DMS53 treated with DMSO at 0.1 percent for 48 hours (cell line): ENCODE measurements around the gene NME7.
A peak's percentile ranks its signal among the peaks of the same experiment; 100 is the strongest.
"Not testable (repeated sequence)": the region's sequence is repeated elsewhere in the genome, so short reads cannot be mapped to it uniquely, and the experiment has no call there.

ENCODE experiments used
- DNase-seq: peaks from one replicate; lab custom pipeline; 2025; ENCODE audit not compliant: unreplicated experiment; lab: John Stamatoyannopoulos, UW

NME7 gene

DNA sequence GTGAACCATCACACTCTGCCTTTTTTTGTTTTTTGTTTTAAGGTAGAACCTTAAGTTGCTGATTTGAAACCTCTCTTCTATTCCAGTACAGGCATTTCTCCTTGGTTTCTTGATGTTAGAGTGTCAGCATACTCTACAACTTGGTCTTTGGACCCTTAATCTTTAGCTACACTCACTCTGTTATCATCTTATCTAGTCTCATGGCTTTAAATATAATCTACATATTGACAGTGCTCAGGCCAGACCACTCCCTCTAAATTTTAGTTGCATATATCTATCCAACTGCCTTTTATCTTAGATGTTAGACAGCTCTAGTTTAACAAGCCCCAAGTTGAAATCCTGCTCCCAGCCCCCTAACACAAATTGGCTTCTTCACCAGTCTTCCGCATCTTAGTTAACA is 22.1 kb downstream of the NME7 start:
- no peak for DNase-seq

DNA sequence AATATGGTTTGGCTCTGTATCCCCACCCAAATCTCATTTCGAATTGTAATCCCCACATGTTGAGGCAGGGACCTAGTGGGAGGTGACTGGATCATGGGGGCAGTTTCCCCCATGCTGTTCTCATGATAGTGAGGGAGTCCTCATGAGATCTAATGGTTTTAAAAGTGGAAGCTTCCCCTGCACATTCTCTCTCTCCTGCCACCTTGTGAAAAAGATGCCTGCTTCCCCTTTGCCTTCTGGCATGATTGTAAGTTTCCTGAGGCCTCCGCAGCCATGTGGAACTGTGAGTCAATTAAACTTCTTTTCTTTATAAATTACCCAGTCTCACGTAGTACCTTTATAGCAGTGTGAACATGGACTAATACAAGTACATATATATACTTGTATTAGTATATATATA is 25.5 kb downstream of the NME7 start:
- not testable (repeated sequence) for DNase-seq

DNA sequence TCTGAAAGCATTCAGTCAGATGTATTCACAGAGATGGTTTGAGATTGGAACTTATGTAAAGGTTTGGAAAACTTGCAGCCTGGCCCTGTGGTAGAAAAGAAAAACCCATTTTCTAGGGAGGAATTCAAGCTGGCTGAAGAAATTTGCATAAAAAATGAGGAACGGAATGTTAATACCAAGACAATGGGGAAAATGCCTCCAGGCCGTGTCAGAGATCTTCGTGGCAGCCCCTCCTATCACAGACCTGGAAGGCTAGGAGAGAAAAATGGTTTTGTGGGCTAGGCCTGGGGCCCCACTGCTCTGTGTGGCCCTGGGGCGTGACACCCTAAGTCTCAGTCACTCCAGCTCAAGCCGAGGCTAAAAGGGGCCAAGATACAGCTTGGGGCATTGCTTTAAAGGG is 26.7 kb downstream of the NME7 start:
- no peak for DNase-seq

DNA sequence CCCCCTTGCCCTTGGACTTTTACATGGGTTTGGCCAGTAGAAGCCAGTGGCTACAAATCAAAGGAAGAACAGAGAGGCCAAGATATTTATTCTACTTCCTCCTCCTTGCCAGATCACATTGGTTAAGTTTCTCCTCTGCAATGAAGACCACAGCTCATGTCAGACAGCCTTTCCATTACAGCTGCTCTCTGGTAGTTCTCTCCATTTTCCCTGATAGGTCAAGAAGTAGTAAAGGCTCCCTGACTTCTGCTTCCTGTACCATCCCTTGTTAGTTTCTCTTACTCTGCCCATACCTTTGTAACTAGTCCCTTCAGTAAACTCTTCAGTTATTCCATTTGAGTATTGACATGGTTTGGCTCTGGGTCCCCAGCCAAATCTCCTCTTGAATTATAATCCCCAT is 27.8 kb downstream of the NME7 start:
- DNase-seq: no peak

DNA sequence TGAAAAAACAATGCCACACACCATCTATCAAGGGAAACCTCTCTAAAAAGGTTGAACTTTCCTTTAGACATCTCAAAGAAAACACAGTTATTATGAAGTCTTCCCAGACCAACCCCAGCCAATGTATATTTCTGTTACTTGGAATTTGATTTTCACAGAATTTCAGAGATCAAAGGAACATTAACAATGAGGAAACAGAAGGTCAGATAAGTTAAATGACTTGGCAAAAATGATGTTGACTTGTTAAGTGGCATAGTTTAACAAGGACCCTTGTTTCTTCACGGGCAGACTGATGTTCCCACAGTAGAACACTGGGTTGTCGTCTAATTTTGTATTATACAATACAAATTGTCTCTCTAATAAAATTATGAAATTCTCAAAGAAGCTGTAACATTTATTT is 29.0 kb downstream of the NME7 start:
- DNase-seq: no peak

DNA sequence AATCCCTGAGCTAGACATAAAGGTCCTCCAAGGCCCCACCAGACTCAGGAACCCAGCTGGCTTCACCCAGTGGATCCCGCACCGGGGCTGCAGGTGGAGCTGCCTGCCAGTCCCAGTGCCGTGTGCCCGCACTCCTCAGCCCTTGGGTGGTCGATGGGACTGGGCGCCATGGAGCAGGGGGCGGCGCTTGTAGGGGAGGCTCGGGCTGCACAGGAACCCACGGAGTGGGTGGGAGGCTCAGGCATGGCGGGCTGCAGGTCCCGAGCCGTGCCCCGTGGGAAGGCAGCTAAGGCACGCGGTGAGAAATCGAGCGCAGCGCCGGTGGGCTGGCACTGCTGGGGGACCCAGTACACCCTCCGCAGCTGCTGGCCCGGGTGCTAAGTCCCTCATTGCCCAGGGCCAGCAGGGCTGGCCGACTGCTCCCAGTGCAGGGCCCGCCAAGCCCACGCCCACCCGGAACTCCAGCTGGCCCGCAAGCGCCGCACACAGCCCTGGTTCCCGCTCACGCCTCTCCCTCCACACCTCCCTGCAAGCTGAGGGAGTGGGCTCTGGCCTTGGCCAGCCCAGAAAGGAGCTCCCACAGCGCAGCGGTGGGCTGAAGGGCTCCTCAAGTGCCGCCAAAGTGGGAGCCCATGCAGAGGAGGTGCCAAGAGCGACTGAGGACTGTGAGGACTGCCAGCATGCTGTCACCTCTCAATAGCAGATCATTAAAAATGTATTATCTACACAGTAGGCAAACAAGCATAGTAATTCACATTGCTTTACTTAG is 30.5 kb downstream of the NME7 start:
- not testable (repeated sequence) for DNase-seq

DNA sequence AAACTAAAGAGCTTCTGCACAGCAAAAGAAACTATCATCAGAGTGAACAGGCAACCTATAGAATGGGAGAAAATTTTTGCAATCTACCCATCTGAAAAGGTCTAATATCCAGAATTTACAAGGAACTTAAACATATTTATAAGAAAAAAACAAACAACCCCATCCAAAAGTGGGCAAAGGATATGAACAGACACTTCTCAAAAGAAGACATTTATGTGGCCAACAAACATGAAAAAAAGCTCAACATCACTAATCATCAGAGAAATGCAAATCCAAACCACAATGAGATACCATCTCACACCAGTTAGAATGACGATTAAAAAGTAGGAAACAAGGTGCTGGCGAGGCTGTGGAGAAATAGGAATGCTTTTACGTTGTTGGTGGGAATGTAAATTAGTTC is 32.9 kb downstream of the NME7 start:
- not testable (repeated sequence) for DNase-seq

DNA sequence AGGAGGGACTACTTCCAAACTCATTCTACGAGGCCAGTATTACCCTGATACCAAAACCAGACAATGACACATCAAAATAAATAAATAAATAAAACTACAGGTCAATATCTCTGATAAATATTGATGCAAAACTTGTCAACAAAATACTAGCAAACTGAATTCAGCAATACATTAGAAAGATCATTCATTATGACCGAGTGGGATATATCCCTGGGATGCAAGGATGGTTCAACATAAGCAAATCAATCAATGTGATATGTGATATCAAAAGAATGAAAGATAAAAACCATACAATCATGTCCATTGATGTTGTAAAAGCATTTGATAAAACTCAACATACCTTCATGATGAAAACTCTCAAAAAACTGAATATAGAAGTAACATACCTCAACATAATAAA is 36.7 kb downstream of the NME7 start:
- no peak for DNase-seq

DNA sequence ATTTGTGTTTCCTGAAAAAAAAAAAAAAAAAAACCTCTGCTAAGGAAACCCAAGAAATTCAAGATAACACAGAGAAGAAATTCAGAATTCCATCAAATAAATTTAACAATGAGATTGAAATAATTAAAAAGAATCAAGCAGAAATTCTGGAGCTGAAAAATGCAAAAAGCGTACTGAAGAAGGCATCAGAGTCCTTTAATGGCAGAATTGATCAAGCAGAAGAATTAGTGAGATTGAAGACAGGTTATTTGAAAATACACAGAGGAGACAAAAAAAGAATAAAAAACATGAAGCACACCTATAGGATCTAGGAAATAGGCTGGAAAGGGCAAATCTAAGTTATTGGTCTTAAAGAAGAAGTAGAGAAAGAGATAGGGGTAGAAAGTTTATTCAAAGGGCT is 38.2 kb downstream of the NME7 start:
- DNase-seq: no peak

DNA sequence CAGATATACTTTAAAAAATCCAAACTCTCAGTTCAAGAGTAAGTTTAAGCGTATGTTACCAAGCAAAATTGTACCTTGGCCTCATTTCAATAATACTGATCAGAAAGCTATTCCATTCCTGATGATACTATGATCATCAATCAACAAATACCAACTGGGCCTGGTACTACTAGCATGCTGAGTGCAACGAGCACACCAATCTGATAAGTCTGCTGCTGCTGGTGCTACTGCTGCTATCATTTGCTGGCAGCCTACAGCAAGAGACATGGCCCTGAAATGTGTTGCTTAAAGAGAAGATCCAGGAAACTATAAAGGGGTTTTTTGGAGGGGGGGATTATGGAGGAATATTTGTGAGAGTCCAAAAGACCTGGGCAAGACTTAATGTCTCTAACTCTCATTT is 39.7 kb downstream of the NME7 start:
- DNase-seq: no peak

DNA sequence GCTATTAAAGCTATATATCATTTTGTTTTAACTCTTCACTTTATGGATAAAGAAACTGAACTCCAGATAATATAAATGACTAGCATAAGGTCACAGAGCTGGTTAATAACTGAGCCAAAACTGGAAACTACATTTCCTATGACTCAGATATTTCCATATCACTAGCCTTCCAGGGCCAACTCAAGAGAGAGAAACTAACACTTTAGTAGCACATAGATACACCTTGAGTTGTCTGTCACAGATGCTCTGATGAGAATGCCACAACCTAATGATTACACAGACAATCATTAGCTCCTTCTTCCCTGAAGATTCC is 40.7 kb downstream of the NME7 start:
- no peak for DNase-seq

DNA sequence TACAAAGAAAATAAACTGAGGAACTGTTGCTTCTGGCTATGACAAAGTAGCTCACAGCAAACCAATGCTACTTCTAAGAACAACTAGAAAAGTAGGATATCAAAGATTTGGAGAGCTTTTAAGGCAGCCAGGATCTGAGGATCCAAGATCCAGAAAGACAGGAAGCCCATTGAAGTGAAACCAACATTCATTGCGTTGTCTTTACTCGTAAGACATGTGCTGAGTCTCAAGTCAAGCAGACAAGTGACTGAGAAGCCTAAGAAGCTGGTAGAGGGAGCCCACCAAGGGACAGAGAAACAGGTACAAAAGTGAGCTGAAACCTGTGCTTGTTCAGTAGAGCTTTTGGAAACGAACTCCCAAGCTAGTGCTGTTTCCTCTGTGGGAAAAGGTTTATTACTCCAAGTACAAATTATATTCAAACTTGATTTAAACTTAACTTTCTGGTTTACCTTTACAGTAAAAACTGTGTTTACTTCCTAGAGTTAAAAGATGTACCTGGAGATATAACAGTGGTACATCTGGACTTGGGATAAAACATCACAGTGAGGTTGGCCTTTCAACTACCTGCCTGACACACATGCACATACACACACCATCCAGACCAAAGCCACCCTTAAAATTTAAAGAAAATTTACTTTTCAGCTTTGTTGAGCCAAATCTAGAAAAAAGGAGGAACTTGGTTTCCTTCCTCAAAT is 41.2 kb downstream of the NME7 start:
- DNase-seq: no peak

DNA sequence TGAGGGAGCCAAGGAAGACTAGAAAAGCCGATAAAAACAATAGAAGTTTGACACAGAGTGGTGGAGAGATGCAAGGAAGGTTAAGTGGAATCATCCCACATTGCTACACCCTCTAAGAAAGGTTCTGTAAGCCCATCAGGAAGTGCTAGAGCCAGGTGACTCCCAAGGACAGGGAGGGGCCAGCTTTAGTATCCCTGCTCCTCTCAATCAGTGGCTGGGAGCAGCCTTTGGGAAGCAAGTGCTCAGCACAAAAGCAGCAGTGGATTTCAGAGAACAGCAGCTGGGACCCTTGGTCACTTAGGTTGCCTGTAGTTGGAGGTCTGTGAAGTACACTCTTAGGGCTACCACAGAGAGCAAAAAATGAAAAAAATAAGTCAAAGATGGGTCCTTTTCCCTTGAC is 42.5 kb downstream of the NME7 start:
- no peak for DNase-seq

DNA sequence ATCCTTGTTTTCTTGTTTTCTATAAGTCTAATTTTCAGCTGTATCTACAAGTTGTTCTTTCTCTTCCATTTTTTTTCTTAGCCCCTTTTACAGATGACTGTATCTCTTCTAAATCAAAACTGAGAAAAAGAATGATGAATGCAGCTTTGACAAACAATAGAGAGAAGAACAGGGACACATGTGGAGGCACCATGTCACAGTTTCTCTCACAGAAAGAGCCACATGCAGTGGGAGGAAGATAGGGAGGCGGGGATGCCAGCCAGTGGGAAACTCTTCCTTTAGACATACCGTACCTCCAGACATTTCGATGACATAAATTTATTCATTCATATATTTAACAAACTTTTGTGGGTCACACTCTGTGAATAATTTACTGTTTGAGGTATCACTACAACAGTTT is 45.5 kb downstream of the NME7 start:
- DNase-seq: no peak

DNA sequence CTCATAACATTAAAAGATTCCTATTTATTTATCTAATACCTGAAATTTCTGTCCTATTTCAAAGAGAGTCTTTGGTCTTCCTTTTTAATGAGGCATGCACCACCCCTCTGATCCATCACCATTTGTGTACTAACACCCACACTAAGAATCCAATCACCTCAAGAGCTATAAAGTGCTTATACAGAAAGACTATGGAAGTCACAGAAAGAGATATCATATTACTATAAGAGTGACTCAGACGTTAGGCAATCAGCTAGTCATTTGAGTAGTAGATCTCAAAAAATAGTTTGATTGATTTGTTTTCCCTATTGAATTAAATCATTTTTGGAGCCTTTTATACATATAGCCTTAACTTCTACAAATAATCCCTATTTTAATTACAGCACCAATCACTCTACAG is 46.1 kb downstream of the NME7 start:
- peak; percentile 59 for DNase-seq

DNA sequence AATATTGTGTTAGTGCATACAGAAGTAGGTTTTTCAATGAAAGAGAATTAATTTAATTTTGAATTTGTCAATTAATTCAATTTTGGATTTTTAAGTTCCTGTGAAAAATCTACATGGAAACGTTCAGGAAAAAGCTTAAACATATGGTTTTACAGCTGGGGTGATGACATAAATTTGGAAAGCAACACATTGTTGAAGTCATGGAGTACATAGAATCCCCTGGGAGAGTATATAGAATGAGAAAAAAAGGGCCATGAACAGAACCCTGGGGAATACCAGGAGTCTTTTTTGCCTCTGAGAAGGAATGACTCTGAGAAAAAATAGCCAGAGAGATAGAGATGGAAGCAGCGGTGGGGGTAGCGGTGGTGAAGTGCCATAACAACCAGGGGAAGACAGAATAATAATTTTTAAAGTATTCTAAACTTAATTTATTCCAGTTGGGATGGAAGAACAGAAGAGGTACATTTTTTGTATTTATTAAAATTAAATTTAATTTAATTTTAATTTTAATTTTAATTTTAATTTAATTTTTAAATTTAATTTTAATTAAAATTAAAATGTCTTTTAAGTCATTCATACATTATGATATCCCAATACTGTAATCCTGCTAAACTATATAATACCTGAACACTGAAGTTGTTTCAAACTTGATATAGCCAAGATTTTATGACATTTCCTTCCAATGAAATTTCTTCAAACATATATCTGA is 48.9 kb downstream of the NME7 start:
- DNase-seq: no peak

DNA sequence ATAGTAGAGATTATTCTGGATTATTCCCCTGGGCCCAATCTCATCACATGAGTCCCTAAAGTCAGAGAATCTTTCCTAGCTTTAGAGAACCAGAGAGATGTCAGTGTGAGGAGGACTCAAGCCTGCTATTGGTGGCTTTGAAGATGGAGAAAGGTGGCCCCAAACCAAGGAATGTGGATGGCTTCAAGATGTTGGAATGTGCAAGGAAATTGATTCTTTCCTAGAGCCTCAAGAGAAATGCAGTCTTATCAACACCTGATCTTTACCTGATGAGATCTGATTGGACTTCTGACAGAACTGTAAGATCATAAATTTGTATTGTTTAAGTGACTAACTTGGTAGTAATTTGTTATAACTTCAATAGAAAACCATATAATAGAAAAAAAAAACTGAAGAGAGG is 51.0 kb downstream of the NME7 start:
- DNase-seq: no peak

DNA sequence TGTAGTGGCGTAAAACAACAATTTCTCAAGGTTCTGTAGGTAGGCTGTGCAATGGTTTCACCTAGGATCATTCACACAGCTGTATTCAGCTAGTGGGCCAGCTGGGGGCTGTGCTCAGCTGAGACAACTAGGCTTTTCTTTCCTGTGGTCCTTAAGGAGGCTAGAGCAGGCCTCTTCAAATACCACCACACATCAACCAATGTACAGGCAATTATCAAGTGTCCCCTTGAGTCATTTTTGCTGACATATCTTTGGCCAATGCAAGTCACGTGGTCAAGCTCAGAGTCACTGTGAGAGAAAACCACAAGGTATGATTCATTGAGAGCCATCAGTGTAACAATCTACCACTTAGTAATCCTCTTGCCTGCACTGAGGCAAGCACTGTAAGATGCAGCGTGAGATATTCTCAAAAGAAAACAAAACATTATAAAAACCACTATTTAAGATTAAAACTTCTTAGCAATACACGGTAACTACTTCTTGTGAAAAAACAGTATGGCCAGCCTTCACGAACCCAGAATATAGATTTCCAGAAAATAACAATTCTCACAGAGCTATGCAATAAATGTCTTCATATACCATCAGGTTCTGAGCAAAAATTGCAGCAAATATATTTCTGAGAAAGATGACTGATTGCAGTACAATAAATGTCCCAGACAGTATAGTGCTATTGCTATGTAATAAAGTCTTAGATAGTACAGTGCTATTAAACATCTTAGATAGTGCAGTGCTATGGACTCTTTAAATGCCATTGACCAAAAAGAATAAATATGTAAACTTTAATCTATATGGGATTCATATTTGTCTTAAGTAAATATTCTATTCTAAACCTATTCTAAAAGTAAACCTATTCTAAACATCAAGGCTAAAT is 55.3 kb downstream of the NME7 start:
- DNase-seq: peak; percentile 36

DNA sequence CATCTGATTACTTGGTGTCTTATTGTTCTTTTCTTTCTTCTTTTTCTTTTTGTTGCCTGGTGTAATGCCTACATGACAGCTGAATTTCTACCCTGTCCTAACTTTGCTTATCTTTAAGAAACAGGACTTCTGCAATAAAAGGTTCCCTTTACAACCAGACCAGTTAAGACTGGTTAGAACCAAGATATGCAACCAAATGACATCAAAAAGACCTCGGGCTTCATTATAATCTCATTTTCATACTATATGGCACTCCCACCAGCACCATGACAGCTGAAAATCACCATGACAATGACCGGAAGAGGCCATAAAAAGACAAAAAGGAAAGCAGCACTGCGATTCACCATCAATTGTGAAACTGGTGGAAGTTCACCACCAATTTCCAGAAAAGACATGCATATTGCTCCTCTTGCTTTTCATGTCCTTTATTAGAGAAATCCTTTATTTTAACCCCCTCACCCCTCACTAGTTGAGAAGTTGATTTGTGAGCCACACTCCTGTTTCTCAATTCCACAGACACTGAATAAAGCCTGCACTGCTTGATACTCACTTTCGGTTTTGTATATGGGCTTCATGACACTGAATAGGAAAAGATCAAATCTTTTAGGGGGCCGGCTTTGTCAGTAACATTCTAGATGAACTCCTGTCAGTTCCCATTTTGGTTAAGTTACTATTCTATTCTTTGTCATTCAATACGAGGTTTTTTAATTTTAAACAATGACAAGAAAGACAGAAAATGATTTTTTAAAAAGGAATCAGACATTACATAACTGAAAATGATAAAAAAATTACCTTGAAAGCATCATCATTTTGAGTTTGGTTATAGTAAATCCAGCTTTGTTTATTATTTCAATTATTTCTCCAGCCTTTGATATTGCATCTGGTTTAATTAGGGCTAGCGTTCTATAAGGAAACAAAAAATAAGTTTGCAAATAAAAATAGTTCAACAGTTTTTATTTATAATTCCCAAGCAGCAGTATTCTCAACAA is 58.1 kb downstream of the NME7 start:
- no peak for DNase-seq
